ENCODE measurements around the gene MTERF4. TPM values are rescaled to one million over a fixed set of nuclear protein-coding genes. Genes with fewer than 3 reads are reported as not detected.

Gene MTERF4
- polyA plus RNA-seq, 2 of the 4 experiments (the other 2 are of a cell fraction): 44.9 to 47.1 TPM

DNA sequence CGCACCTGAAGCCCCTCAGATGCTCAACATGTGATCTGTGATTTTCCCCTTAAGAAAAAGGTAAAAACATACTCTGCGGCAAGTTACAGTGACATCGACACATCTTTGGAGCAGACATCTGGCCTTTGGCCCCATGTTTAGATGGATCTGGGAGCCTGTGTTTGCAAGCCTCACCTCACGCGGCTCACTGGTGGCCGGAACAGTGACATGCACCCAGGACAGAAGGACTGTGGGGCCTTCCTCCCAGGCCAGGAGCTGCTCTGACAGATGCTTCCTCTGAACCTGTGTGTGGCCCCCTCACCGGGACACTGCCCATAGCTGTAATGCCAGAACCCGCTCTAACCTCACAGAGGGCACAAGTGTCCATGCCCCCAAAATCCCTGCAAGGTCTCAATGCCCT lies 34.1 kb upstream of the MTERF4 start:
- 94% methylated on average over 8 of the region's 8 CpGs for WGBS (ENCODE audit: missing lambda C conversion rate)

DNA sequence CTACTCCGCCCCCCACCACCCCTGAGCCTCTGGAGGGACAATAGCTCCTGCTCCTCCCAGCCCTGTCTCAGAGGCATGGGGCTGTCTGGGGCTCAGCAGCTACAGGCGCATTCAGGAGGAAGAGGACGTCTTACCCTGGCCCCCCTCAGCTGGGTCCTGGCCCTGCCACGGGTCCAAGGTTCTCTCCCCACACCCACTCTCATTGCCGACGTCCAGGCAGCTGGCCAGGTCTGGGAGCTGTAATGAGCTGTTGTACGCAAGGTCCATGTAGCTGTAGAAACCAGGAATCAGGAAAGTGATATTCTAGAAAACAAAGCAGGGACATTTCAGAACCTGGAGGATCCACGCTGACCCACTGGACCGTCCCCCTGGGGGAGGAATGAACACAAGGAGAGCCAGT lies 33.6 kb upstream of the MTERF4 start:
- ChIA-PET POLR2A (interaction anchor here (1.2 kb wide), 1 partner anchor 33 kb away, joined by 4 read pairs; the partner anchor contains the start of gene MTERF4), CTCF (interaction anchor here (1.3 to 1.5 kb wide), 4 partner anchors 12 to 221 kb away, joined by 3 to 4 read pairs (median 3); no protein-coding TSS in a partner anchor)
- no peak for FAIRE-seq
- Histone ChIP-seq H3K27ac (no peak overlapping the region), H3K9me3 (no peaks in the 10 kb centered on the region), H3K4me1 (no peaks in the 10 kb centered on the region), H3K4me3 (no peak overlapping the region), H3K4me2 (no peak overlapping the region)
- 74% methylated on average over 9 of the region's 9 CpGs for WGBS (ENCODE audit: missing lambda C conversion rate)
- DNase-seq (ENCODE audit: low read depth in 1 of 2, low spot score in 1 of 2): no peak
- no peak for TF ChIP-seq TFCP2L1 (CRISPR knock-in tag; IDR thresholded peaks at IDR 0.05)
- no peak for TF ChIP-seq NR3C1 (IDR thresholded peaks at IDR 0.05)
- TF ChIP-seq REST (IDR thresholded peaks at IDR 0.05): no peak
- no peak for TF ChIP-seq HDAC2 (IDR thresholded peaks at IDR 0.05)
- no peak for TF ChIP-seq CHD4 (IDR thresholded peaks at IDR 0.05; ENCODE audit: borderline replicate concordance)
- no peak for TF ChIP-seq MAFK (IDR thresholded peaks at IDR 0.05; ENCODE audit: partially characterized antibody)
- TF ChIP-seq HOXB5 (CRISPR knock-in tag; IDR thresholded peaks at IDR 0.05): no peak
- TF ChIP-seq ZFP36 (IDR thresholded peaks at IDR 0.05; ENCODE audit: borderline replicate concordance, partially characterized antibody): no peak
- no peak for TF ChIP-seq CBX8 (IDR thresholded peaks at IDR 0.05)
- TF ChIP-seq EHMT2 (IDR thresholded peaks at IDR 0.05; ENCODE audit: low read depth): no peak
- no peak for ATAC-seq

More for the DNA sequence above, 34.1 kb upstream of the MTERF4 start:
- FAIRE-seq (no peak), ATAC-seq (no peak), DNase-seq (ENCODE audit: low read depth in 1 of 2, low spot score in 1 of 2) (no peak)
- H3K9me3 ChIP-seq: no peaks in the 10 kb centered on the region
- no peak overlapping the region for H3K4me3 ChIP-seq
- H3K4me1 ChIP-seq: no peaks in the 10 kb centered on the region
- CTCF ChIA-PET: interaction anchor here (1.3 to 1.5 kb wide), 3 partner anchors 12 to 222 kb away, joined by 3 to 4 read pairs (median 3); no protein-coding TSS in a partner anchor
- no peak overlapping the region for H3K4me2 ChIP-seq
- POLR2A ChIA-PET: interaction anchor here (1.2 kb wide), 1 partner anchor 34 kb away, joined by 4 read pairs; the partner anchor contains the start of gene MTERF4
- no peak overlapping the region for H3K27ac ChIP-seq
- TF ChIP-seq MAZ (IDR thresholded peaks at IDR 0.05; ENCODE audit: borderline replicate concordance, low read depth, low read length) (no peak), MYC (IDR thresholded peaks at IDR 0.05; ENCODE audit: borderline replicate concordance, low read length) (no peak), TFCP2L1 (CRISPR knock-in tag; IDR thresholded peaks at IDR 0.05) (no peak), PHF8 (IDR thresholded peaks at IDR 0.05; ENCODE audit: borderline replicate concordance, low read depth) (no peak), ZSCAN20 (CRISPR knock-in tag; IDR thresholded peaks at IDR 0.05) (no peak), PBX3 (IDR thresholded peaks at IDR 0.05) (no peak), ZFP36 (IDR thresholded peaks at IDR 0.05; ENCODE audit: borderline replicate concordance, partially characterized antibody) (no peak), RNF2 (IDR thresholded peaks at IDR 0.05; ENCODE audit: borderline replicate concordance, low read depth) (no peak), POLR2A (IDR thresholded peaks at IDR 0.05; ENCODE audit: low read length) (no peak)
- TF ChIP-seq, protein P1, sequence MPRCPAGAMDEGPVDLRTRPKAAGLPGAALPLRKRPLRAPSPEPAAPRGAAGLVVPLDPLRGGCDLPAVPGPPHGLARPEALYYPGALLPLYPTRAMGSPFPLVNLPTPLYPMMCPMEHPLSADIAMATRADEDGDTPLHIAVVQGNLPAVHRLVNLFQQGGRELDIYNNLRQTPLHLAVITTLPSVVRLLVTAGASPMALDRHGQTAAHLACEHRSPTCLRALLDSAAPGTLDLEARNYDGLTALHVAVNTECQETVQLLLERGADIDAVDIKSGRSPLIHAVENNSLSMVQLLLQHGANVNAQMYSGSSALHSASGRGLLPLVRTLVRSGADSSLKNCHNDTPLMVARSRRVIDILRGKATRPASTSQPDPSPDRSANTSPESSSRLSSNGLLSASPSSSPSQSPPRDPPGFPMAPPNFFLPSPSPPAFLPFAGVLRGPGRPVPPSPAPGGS (IDR thresholded peaks at IDR 0.05): no peak

DNA sequence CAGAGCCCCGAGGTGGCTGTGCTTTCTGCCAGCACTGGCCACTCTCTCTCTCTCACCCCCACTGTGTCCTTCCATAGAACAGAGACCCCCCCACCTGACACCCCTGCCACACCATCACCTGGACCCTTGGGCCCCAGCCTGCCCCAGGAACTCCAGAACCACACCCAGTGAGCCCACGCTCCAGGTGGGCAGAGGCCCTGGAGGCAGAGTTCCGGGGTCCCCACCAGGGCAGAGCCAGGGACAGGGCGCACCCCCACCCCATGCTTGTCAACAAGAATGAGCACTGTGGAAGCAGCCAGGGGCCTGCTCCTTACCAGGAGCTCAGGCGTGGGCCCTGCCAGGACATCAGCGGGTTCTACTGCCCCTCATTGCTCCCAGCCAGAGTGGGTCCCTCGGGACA lies 32.6 kb upstream of the MTERF4 start:
- TF ChIP-seq CBX2 (IDR thresholded peaks at IDR 0.05; ENCODE audit: borderline replicate concordance, low read depth): no peak
- TF ChIP-seq PHF8 (IDR thresholded peaks at IDR 0.05; ENCODE audit: borderline replicate concordance, low read depth): no peak
- no peak for TF ChIP-seq JUN (IDR thresholded peaks at IDR 0.05)
- TF ChIP-seq USF2 (IDR thresholded peaks at IDR 0.05): no peak
- TF ChIP-seq HES2 (IDR thresholded peaks at IDR 0.05): no peak
- ATAC-seq (no peak), DNase-seq (ENCODE audit: low read depth in 1 of 2, low spot score in 1 of 2) (no peak), FAIRE-seq (no peak)
- Histone ChIP-seq H3K4me3 (no peak overlapping the region), H3K9me3 (no peaks in the 10 kb centered on the region), H3K27ac (no peak overlapping the region), H3K4me2 (no peak overlapping the region), H3K4me1 (no peaks in the 10 kb centered on the region)
- CTCF ChIA-PET: interaction anchor here (1.5 kb wide), 1 partner anchor 22 kb away, joined by 3 read pairs; no protein-coding TSS in a partner anchor
- POLR2A ChIA-PET: no interaction called here
- 95% methylated on average over 3 of the region's 7 CpGs for WGBS (ENCODE audit: missing lambda C conversion rate)
